DOHH2 (cell line): Measurements from ENCODE around the gene SP4.

Source experiments
- CTCF ChIP-seq: fragments of 200-600 bp; sonication (generic); IDR thresholded peaks from one replicate; pipeline ENCODE4 v1.5.1; 2014; ENCODE audit warnings: antibody characterized with exemption, mild to moderate bottlenecking, low read depth, low read length; ENCODE audit not compliant: poor library complexity, severe bottlenecking
- EZH2phosphoT487 ChIP-seq: fragments of 200-600 bp; sonication (generic); IDR thresholded peaks from 2 replicates; pipeline ENCODE4 v1.6.1; 2017; ENCODE audit warnings: borderline replicate concordance, mild to moderate bottlenecking, antibody characterized with exemption, low read length, moderate library complexity, mixed read lengths

- no peak for TF ChIP-seq CTCF
- TF ChIP-seq EZH2phosphoT487 = no peak
These were observed 13.0 kb upstream of the SP4 start for GRCh38 chr7:21414795-21415393.
